HCT116 (cell line): ENCODE results near the gene CALML6.

Experiments used
- CEBPB ChIP-seq: IDR thresholded peaks from 2 replicates; pipeline ENCODE4 v1.6.1; 2012; ENCODE audit warnings: low read depth
- CTCF ChIP-seq, 3 experiments: fragments of 200-600 bp in 1 of 3; sonication (generic) in 1 of 3; IDR thresholded peaks in 2 of 3; conservative IDR thresholded peaks in 1 of 3; 2 replicates each; pipeline ENCODE4 v1.5.1; 2012 to 2017; ENCODE audit warnings: low read depth in 2 of 3, low read length in 2 of 3, antibody characterized with exemption in 1 of 3, borderline replicate concordance in 1 of 3, control low read depth in 1 of 3, mild to moderate bottlenecking in 1 of 3, mixed read lengths in 1 of 3, mixed run types in 1 of 3, moderate library complexity in 1 of 3; ENCODE audit not compliant: insufficient read depth in 1 of 3
- POLR2A ChIP-seq: IDR thresholded peaks from 2 replicates; pipeline ENCODE4 v1.7.0; 2011; ENCODE audit warnings: borderline replicate concordance; ENCODE audit not compliant: insufficient read depth, insufficient read length; ENCODE audit errors: extremely low read depth
- POLR2AphosphoS5 ChIP-seq: IDR thresholded peaks from 2 replicates; pipeline ENCODE4 v1.6.1; 2011; ENCODE audit warnings: mild to moderate bottlenecking, low read depth, low read length, moderate library complexity
- REST ChIP-seq: IDR thresholded peaks from 2 replicates; pipeline ENCODE4 v1.6.1; 2012; ENCODE audit warnings: low read depth
- SIN3A ChIP-seq: IDR thresholded peaks from 2 replicates; pipeline ENCODE4 v1.6.1; 2012; ENCODE audit warnings: low read depth
- YY1 ChIP-seq: IDR thresholded peaks from 2 replicates; pipeline ENCODE4 v1.6.1; 2011; ENCODE audit warnings: low read length, low read depth, moderate library complexity, mild to moderate bottlenecking; ENCODE audit not compliant: insufficient replicate concordance; ENCODE audit errors: extremely low read depth
- TF ChIP-seq, protein P1 (sequence below): IDR thresholded peaks from 2 replicates; pipeline ENCODE4 v1.6.1; 2012

GRCh38 chr1:1950940-1951339 lies 35.9 kb downstream of the CALML6 start:
- TF ChIP-seq CTCF (IDR thresholded peaks at IDR 0.05 in 2 of 3, conservative IDR thresholded peaks at IDR 0.05 in 1 of 3; ENCODE audit: borderline replicate concordance in 1 of 3, insufficient read depth in 1 of 3, low read depth in 2 of 3, low read length in 2 of 3) (no peak), REST (no peak), POLR2A (no peak), POLR2AphosphoS5 (no peak), YY1 (no peak), CEBPB (no peak), SIN3A (no peak)
- TF ChIP-seq, protein P1, sequence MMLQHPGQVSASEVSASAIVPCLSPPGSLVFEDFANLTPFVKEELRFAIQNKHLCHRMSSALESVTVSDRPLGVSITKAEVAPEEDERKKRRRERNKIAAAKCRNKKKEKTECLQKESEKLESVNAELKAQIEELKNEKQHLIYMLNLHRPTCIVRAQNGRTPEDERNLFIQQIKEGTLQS, result no peak
